SW 1271 (cell line): ENCODE measurements around the gene DLGAP1.

Experiments
- DNase-seq, 2 experiments: peaks; one replicate each; lab custom pipeline; 2025; lab: John Stamatoyannopoulos, UW

DLGAP1 gene

DNA sequence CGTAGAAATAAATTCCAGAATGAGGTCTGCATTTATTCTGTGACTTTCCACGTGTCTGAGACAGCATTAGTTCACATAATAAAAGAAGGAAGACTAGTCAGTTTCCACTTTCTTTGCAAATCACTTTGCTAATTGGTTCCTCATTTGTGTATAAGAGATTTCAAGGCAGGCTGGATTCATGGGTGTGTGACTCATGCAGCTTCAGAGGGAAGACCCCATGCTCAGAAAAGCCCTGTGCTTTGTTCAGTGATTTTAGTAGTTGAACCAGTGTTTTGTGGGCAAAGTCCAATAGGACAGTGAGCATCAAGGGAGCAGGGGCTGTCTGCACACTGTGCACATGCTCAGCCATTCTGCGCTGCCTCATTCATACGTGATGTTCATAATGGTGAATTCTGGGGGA is 297.8 kb downstream of the DLGAP1 start:
- no peak for DNase-seq

DNA sequence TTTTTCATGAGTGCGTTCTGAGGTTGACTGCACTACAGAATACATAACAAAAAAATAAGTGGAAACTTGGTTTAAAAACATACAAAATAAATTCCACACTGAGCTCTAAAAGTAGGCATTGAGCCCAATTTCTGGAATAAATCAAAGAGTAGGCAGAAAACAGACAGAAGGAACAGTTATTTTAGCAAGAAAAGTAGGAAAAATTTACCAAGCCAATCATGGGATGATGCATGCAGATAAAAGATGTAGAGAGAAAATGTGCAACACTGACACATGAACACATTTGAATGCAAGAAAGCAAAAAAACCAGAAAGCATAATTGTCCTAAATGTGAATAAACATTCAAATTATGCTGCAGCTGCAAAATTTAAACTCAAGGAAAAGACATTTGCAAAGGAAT is 308.3 kb downstream of the DLGAP1 start:
- no peak for DNase-seq

DNA sequence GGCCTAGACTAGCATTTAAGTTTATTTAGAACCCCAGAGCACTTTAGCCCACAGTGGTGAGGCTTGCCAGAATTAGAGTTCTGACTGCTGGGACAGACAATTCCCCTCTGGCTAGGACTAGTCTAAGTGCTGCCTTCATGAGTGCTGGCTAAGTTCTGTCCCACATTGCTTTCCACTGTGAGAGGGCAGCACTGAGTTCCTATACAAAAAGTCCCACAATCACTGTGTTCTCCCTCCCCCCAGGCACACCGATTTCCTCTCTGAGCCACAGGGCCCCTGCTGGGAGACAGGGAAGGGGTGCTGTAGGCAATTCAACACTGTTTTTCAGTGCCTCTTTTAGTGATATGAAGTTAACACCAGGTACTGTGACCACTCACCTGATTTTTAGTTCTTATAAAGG is 310.9 kb downstream of the DLGAP1 start:
- no peak for DNase-seq

DNA sequence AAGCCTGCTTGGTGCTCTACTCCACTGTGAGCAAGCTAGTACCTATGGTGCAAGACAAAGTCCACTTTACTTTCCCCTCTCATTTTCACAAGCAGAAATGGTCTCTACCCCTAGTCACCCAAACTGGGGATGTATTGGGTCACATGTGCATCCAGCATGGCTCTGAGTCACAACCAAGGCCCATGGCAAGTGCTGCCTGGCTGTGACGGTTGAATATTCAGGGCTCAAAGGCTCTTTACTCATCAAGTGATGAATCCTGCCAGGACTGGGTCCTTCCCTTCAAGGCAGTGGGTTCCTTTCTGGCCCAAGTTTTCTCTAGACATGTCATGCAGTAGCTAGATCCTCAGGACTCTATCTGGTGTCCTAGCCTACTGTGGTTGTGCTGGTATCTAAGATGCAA is 311.5 kb downstream of the DLGAP1 start:
- DNase-seq, result no peak

DNA sequence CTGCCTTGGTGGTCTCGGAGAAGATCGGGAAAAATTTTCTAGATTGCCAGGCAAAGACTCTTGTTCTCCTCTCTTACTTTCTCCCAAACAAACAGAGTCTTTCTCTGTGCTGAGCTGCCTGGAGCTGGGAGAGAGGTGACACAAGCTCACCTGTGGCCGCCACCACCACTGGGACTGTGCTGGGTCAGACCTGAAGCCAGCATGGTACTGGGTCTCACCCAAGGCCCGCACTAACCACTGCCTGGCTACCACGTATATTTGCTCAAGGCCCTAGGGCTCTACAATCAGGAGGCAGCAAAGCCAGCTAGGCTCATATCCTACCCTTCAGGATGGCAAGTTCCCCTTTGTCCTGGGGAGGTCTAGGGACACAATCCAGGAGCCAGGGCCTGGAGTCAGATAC is 312.2 kb downstream of the DLGAP1 start:
- DNase-seq, result no peak

DNA sequence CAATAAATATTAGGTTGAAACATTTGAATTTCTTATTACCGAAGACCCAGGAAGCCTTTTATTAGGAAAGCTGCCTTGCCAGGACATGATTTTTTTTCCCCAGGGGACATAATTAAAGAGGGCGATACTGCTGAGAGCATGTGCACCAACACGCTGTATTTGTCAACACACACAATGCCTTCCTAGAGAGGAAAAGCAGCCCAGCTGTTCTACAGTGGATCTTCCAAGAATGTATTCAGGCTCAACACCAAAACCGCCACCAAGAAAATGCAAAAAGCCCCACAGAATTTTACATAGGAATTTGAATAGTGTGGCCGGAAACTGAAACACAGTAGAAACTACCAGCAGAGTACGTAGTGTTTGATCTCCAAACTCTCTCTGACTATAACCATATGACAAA is 320.4 kb downstream of the DLGAP1 start:
- no peak for DNase-seq

DNA sequence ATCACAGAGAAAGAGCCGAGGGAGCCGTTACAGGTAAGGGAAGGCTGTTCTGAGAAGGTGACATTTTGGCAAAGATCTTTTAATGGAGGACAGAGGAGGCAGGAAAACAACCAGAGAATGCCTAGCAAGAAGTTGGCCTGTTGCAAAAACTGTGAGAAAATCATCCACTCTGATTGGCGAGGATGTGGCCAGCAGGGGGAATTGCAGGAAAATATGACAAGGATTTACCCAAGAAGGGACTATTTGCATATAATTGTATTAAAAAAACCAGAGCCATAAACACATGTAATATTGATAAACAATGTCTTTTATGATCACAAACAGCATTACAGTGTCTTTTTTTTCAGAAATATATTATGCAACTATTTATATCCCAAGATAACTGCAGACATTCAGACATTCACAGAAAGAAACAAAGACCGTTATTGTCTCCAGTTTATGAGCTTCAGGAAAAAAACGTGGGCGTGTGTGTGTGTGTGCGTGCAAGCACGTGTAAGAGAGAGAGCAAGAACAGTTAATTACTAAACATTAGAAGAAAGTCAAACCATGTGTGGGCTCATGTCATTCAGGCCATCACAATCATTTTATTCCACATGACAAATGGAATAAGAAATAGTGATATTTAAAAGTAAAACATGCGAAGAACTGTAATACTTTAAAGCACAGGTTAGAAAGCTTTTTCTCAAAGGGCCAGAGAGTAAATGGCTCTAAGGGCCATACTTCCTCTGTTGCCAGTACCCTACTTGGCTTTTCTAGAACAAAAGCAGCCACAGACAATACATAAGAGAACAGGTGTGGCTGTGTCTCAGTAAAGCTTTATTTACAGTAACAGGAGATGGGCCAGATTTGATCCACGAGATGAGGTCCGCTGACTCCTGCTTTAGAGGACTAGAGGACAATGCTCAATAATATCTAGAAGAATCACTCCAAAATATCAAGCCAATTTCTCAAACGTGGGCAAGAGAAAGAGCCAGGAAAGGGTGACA is 324.1 kb downstream of the DLGAP1 start:
- DNase-seq, result no peak

DNA sequence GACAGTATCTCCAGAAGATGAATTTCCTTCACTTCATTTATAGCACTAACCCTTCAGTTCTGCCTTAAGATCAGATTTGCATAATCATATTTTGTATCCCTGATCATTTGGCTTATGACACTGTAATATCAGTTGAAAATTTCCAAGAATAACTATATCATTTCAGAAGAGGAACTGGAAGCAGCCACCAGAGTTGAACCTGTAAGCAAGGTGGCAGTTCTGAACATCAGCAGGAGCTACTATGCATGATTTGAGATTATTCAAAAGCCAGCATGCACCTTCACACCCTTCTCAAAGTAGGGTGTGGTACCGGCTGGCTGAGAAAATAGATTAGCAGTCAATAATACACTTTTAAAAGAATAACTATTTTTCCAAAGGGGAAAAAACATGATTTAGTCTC is 328.2 kb downstream of the DLGAP1 start:
- no peak for DNase-seq

DNA sequence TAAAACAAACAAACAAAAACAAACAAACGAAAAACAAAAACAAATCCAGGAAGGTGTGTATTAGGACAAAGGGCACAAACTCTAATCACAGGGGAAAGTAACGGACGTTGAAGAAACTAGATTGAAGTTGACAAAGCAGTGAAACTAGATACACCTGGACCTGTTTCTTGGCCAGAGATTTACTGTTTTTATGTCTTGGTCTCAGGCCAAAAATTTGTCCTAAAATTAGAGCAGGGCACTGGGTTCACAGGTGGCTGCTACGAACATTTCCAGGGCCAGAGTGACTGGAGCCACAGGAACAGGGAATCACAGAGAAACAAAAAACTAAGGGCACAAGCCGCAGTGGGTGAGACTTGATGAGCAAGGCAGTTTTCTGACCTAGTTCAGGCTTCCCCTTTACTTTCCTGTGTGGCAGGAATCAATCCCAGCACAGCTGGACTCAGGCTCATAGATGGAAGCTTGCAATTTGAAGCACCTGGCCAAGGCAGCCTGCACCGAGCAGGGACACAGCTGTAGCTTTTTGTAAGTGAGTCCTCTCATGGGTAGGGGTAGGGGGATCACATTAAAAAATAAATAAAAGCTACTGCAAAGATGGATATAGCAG is 329.4 kb downstream of the DLGAP1 start:
- no peak for DNase-seq

DNA sequence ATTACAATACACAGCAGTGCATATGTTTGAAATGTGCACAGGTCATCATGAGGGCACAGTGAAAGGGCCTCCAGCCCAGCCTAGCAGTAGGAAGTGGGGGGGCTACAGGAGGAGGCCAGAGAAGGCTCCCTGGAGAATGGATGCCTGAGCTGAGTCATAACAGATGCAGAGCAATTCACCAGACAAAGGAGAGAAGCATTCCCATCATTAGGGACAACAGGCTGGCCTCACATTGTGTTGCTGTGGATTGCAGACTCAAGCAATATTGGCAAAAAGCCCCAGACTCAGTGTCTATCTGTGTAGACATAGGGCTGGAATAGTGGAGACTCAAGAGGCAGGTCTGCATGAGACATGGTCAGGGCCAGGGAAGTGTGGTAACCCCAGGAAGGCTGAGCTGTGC is 329.9 kb downstream of the DLGAP1 start:
- DNase-seq, result no peak

DNA sequence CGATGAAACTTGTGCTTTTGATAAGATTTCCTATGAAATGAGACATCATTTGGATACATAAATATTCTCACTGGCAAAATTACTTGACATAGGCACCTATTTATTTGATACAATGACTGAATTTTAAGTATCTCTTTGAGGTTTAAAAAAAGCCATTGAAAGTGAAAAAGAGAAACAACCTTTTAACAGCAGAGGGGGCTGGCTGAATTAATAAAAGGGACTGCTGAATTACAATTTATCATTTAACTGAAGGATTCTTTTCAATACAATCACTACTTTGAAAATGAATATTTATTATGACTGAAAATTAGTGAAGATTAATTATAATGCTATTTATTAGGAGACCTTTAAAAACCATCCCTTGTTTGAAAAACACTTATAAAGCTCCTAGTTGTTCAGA is 335.3 kb downstream of the DLGAP1 start:
- DNase-seq, result no peak

DNA sequence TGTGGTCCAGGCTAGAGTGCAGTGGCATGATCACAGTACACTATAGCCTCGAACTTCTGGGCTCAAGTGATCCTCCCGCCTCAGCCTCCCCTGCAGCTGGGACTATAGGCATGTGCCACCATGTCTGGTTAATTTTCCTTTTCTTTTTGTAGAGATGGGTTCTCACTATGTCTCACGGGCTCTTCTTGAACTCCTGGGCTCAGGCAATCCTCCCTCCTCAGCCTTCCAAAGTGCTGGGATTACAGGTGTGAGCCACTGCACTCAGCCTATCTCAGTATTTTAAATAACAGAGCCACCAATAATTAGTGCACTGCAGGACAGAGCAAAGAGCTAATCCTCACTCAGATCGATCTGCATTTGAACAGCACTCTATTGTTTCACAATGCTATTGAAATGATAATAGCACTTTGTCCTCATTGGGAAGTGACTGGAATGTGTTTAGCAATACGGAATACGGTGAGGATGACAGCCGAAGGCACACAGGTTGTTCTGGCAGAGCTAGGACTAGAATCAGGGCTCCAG is 335.9 kb downstream of the DLGAP1 start:
- DNase-seq, result no peak

DNA sequence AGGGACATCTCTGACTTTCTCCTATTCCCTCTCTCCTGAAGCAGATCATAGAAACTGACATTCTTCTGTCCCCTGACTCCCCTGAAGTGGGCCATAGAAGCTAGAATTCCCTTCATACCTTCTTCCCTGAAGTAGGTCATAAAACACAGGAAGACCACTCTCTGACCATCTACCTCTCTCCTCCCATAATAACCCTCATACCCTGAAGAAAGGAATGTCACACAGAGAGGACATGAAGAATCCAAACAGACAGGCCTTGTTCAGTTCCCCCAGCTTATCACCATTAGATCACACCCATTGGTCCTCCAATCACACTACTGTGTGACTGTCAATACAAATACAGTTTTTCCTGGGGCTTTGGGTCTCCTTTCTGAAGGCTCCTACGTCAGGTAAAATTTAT is 347.1 kb downstream of the DLGAP1 start:
- no peak for DNase-seq

DNA sequence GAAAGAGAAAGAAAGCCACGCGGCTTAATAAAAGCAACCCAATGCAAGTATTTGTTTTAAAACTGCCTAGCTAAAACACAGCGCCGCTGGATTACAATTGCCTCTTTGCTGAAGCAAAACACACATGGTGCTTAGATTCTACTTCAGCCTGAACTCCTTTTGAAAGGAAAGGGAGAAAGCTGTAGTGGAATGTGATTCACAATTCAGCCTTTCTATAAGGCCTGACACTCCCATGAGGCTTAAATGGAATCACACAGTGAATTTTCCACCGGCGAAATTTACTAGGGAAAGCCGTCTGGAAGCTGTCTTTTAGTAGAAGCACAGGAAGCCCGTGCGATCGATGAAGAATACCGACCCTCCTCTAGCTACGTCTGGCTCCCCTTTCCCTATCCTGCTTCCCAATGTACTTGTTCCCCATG is 348.0 kb downstream of the DLGAP1 start:
- DNase-seq, result no peak

DNA sequence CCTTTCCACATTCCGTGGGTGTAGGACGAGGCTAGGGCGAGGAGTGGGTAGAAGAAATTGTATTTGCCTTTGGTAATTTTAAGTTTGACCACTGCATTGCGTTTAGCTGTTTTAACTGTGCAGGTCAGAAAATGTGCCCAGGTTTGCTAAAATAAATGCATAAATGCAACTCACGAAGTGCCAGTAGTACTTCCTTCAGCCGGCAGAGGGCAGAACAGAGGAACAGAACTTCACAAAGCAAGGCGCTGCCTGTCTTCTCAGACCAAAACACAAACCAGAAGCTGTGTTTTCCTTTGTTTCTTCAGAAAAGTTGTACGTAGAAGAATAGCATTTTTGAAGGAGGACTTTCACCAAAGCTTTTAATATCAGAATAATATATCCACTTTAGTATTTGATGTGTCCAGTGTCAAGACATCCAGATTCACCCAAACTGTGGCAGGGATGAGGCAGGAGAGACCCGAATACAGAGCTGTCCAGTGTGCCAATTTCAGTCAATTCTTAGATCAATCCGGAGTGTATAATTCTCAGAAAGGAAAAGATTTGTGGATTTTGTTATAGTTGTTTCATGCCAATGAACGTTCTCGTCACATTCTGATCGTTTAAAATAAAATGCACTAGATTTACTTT is 348.6 kb downstream of the DLGAP1 start:
- peak in 1 of 2 experiments; percentile 12 for DNase-seq

DNA sequence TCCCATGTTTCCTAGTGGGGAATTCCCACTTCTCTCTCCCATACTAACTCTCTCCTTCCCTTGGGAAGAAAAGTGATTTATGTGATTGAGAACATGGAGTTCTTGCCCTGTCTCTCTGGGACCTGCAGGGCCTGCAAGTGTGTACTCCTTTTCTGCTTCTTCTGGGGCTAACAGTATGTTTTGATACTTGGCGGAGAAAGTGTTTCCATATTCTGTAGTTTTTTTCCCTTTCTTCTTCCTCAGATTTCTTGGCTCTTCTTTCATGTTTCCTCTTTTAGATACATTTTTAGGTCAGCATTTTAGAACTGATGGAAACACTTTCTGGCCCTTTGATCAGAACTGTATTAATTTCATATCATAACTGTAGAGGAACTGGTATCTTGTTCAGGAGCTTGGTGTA is 352.2 kb downstream of the DLGAP1 start:
- no peak for DNase-seq

DNA sequence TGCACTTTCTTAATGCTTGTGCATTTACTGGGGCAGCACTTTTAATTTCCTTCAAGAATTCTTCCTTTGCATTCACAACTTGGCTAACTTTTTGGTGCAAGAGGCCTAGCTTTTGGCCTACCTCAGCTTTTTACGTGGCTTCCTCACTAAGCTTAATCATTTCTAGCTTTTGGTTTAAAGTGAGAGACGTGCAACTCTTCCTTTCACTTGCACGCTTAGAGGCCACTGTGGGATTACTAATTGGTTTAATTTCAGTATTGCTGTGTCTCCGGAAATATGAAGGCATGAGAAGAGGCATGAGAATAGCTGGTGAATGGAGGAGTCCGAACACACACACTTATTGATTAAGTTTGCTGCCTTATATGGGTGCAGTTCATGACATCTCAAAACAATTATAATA is 354.1 kb downstream of the DLGAP1 start:
- DNase-seq, result no peak

DNA sequence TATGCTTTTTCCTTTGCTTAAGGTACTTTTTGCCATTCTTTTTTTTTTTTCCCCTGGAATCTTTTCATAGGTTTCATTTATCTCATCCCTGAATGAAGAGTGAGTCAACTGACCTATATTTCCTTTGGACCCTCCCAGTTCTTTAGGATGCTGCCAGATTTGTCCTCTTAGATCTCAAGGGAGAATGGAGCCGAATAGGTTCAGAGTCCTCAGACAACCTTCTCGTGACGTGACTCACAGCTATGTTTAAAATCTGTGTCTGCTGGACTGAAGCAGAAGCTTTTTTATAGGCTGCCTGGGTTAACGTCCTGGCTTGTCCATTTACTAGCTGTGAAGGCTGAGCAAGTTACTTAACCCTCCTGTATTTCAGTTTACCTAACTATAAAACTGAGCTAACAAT is 358.6 kb downstream of the DLGAP1 start:
- no peak for DNase-seq

DNA sequence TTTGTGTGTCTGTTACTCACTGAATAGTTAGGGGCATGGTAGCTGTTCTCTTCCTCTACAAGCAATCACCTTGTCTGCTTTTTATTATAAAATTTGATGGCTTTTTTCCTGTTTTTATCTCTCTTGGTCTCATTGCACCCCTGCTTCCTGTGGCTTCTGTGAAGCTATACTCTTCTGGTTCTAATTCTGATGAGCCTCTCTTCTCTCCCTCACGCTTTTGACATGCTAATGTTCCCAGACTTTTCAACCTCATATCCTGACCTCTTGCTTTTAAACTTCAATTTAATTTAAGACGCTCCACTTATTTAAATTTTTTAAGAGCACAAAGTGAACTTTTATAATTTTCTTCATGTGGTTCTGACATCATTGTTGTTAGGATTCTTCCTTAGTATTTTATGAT is 361.4 kb downstream of the DLGAP1 start:
- DNase-seq, result no peak

DNA sequence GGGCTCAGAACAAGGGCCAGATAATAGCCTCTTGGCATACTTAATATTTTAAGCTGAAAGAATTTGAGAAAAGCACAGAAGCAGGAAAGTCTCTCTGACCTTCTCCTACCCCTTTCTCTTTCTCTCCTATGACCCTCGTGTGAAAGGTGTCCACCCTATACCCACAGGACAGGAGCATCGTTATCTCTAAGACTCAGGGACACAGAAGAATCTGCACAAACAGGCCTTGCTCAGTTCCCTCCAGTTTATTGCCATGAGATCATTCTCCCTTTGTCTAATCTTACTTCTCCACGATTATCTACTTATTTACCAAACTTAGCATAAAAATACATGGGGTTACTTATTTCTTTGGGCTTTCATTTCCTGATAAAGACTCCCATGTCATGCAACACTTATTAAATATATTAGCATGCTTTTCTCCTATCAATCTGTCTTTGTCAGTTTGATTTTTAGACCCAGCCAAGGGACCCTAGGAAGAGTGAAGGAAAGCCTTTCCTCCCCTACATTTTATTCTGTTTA is 370.7 kb downstream of the DLGAP1 start:
- DNase-seq, result no peak

DNA sequence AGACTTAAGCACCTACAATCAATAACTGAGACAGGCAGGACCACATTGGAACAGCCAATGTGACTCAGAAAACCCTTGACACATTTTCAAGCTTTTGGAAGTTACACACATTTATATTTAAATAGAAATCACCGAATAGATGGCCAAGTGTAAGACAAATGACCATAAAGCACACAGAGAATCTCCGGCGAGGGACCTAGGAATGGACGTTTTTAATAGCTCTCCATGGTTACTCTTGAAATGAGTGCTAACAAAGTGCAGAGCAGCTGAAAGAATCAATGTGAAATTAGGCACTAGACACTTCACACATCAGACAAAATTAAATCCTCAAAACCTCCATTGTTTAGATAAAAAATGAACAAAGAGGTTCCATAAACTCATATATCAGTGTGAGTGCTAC is 376.9 kb downstream of the DLGAP1 start:
- no peak for DNase-seq

DNA sequence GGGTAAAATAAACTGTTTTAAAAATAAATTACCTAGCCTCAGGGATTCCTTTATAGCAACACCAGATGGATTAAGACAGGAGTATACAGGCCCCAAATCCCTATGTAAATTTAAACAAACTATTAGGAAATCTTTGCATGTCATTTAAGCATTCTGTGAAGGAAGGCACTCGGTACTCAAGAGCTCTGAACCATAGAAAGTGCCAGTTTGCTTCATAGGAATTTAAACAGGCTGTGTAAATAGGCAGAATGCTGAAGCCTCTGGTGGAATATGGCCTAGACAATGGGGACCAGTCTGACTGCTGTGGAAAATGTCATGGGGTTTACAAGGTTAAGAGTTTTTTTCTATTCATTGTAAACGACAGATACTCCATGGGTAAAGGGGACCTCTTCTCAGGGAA is 377.4 kb downstream of the DLGAP1 start:
- DNase-seq, result no peak

DNA sequence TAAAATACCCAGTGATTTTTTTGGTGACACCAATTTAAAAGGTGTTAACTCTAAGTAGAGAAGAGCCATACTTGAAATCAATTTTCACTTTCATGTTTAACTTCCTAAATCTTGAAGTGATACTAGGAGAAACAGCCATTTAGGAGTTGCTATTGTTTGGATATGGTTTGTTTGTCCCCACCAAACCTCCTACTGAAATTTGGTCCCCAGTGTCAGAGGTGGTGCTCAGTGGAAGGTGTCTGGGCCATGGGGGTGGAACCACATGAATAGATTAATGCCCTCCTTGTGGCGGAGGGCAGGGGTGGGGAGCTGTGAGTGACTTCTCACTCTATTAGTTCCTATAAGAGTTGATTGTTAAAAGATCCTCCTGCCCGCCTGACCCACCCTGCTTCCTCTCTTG is 377.9 kb downstream of the DLGAP1 start:
- DNase-seq, result no peak
